NT2/D1 (cell line): ENCODE results near the gene POLR3K.
"Not testable (repeated sequence)": the region's sequence is repeated elsewhere in the genome, so short reads cannot be mapped to it uniquely, and the experiment has no call there.

Source experiments
- SUZ12 ChIP-seq: IDR thresholded peaks from 2 replicates; pipeline ENCODE4 v1.6.1; 2011; ENCODE audit not compliant: insufficient read length, insufficient read depth; ENCODE audit errors: extremely low read depth
- ZNF274 ChIP-seq: IDR thresholded peaks from 2 replicates; pipeline ENCODE4 v1.6.1; 2011; ENCODE audit warnings: mild to moderate bottlenecking, low read depth, low read length

DNA sequence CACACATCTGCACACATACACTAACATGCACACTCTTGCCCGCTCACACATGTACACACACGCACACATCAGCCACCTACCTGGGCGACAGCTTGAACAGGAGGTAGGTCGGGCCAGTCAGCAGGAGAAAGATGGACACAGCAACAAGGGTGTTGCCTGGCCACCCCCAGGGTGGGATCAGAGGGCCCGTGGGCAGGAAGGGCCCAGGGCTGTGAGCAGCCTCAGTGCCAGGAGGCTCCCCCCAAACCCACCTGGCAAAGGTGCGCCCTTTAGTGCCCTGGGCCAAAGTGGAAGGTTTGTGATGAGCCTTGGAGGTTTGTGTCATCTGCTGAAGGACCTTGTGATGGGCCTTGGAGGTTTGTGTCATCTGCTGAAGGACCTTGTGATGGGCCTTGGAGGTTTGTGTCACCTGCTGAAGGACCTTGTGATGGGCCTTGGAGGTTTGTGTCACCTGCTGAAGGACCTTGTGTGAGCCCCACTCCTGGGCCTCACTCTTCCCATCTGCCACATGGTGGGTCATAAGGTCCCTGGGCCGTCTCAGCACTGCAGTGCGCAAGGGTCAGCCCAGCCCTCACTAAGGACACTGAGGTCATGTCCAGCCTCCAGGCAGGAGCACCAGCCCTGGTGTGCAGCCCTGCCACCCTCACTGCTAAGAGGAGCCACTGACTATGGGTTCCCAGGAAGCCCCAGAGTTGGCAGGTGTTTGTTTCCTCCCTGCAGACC is 20.1 kb downstream of the POLR3K start:
- TF ChIP-seq ZNF274, SUZ12: not testable (repeated sequence)
